ENCODE results near the gene DPP7.
A peak's percentile ranks its signal among the peaks of the same experiment; 100 is the strongest.

Gene DPP7

DNA sequence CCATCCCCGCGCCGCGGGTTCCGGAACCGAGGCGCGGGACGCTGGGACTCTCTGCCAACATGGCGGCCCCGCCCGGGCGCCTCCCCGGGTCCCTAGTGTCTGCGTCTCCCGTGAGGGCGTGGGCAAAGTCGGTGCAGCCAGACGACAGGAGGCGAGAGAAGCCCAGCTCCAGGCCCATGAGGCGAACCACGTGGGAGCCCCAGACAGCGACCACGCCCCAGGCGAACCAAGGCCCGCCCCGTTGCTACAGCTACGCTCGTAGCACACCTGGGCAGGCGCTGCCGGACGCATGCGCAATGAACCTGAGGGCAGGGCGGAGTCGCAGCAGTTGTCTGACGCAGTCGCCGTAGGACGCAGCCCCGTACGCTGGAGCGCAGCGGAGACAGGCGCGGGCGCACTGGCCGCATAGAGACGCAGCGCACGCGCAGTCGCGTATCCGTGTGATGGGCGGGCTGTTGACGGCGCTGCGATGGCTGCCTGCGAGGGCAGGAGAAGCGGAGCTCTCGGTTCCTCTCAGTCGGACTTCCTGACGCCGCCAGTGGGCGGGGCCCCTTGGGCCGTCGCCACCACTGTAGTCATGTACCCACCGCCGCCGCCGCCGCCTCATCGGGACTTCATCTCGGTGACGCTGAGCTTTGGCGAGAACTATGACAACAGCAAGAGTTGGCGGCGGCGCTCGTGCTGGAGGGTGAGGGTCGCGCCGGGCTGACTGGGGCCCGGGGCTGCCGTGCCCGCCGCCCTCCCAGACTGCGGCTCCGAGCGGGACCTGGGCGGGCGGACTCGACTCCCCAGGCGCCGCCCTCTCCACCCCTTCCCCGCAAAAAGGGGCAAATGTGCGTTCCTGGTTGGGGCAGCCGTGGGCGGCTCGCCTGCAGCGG, 27.8 kb downstream of the DPP7 start, which contains the start of gene MAN1B1:
Gene MAN1B1 (plus strand): TSS at position 455 of the 878 bp plus-strand sequence. CDS start 15 bp downstream, at position 470.
- peak; percentile 99 for DNase-seq

DNA sequence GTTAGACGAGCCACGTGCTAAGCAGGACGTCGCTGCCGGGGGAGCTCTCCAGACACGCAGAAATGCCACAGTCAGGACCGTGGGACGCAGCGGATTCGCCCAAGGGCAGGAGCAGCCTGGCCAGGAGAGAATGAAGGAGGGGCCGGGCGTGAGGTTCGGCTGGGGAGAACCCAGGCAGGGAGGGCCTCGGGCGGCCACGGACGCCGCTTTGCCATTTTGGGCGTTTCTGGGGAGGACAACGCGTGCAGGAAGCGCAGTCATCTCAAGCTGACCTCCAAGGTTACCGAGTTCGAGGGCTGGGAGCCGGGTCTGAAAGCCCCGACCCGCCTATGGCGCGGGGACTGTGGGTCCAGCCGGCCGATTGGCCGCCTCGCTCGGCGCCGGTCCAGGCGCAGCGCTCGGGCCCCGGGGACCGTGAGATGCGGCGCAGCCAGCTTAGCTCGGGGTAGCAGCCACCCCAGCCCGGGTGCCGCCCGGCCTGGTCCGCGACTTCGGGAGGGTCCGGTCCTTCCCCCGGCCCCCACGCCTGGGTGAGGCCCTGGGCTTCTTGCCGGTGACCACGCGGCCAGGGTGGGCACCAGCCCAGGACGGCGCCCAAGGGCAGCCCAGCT, 28.5 kb downstream of the DPP7 start:
- no peak for DNase-seq

DNA sequence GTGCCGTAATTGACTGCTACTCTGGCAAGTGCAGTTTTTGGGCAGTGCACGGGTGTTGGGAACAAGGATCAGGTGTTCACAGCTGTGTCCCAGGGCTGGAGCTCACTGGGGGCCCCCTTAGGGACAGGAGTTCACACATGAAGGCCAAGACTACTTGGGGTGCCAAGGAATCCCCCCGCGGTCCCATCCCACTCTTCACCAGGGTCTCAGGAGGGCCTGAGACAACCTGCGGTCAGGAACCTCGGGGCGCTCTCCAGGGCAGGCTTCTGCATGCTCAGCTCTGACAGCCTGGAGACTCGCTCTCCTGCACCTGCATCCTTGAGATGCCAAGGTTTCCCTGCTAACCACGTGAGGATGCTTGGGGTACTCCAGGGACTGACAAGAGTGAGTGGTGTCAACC, 30.0 kb downstream of the DPP7 start:
- no peak for DNase-seq

DNA sequence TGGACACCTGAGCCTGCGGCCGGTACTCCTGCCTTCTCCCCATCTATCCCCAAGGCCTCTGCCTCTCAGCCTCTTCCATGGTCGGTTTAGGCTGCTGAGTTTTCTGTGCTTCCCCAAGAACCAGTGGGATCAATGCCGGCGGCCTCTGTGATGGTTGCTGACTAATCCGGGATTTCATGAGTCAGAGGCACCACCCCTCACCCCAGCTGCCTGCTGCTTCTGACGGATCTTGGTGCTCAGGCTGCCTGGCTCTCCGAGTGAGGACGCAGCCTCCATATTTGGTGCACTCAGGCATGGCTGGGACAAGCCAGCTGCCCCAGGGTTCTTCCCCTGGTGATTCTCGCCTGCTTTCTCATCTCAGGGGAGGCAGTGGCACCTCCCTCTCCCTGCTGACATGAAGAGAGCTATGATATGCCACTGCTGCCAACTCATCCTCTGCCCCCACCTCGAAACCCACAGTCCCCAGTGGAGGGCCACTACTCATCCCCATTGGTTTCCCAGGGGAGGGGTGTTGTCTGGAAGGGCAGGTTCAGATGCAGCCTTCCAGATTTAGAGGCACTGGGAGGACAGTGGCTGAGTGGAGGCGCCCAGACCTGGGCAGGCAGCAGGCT, 31.0 kb downstream of the DPP7 start:
- no peak for DNase-seq

DNA sequence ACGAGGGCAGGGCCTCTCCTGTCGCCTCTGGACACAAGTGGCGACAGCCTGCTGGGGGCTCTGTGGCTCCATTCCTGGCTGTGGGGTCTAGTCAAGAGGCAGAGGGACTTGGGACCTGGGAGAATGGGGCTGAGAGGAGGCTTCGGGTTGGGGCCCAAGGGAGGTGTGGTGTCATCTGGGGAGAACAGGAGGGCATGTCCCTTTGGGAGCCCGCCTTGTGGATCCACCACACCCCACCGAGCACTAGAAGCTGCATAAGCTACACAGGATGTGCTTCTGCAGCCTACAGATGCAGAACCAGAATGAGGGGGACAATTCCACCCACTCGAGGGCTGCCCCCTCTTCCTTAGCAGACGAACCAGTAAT, 31.6 kb downstream of the DPP7 start:
- DNase-seq: no peak

DNA sequence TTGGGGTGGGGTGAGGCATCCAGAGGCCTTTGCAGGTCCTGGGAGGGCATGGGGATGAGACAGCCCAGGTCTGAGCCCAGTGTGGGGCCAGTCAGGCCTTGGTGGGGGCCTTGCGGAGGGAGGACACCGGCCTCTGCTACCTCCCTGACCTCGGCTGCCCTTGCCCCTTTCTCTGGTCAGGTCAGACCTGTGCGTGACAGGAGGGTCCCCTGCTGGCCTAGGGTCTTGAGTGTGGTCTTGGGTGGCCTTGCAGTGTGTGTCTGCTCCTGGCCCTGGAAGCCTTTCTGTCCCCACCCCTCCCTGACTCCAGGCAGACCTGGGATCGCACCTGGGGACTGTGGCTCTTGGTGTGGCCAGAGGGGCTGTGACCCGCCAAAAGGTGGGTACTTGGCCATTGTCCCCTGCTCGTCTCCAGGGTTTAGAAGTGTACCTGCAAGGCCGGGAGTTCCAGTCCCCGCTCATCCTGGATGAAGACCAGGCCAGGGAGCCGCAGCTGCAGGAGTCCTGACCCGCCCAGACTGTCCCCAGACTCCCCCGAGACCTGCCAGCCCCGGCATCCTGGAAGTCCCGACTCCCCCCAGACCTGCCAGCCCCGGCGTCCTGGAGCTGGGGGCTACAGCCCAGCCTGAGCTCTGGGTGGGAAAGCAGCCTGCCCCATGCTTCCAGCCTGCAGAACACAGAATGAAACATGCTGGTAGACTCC, 32.2 kb downstream of the DPP7 start:
- DNase-seq: no peak

DNA sequence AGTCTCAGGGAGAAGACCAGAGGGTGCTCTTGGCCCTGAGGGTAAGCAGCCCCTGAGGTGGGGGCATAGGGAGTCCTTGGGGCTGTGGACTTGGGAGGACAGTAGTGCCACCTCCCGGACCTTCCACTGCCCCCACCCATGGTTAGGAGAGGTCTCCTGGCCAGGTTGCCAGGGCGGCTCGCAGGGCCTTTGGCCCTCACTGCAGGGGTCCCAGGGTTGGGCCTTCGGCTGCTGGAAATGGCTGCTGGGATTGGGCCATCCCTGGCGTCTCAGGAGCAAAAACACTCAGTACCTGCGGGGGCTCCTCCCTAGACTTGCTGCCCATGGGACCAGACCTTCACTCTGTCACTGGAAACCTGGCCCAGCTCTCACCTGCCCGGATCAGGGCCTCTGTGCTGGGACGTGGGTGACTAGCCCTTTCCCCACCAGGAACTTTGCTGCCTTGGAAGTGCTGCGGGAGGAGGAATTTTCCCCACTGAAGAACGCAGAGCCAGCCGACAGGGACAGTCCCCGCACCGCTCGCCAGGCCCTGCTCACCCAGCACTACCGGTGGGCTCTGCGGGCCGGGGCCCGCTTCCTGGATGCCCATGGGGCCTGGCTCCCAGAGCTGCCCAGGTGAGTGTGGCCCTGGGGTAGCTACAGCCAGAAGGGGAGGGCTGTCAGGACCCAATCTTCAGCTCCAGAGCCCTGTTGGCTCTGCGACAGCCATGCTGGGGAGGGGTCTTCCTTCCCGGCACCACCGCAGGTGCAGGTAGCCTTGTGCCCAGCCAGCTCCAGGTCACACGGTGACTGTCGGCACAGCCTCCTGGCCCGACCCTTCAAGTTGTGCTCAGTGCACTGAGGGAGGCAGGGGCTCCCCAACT, 34.0 kb downstream of the DPP7 start:
- DNase-seq: no peak

DNA sequence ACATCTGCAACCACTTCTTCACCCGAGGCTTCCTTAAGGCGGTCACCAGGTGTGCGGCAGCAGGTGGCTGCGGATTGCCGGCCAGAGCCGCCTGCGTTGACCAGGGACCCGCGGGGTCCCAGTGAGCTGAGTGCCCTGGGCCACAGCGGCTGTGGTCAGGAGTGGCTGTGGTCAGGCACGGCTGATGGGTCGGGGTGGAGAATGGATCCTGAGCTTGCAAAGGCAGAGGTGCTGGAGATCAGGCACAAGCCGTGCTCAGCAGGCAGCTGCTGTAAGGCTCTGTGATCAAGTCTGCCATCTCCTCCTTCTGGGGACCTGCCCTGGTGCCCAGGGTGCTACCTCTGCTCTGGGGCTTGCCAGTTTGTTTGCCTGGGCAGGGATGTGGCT, 35.1 kb downstream of the DPP7 start:
- DNase-seq: no peak

DNA sequence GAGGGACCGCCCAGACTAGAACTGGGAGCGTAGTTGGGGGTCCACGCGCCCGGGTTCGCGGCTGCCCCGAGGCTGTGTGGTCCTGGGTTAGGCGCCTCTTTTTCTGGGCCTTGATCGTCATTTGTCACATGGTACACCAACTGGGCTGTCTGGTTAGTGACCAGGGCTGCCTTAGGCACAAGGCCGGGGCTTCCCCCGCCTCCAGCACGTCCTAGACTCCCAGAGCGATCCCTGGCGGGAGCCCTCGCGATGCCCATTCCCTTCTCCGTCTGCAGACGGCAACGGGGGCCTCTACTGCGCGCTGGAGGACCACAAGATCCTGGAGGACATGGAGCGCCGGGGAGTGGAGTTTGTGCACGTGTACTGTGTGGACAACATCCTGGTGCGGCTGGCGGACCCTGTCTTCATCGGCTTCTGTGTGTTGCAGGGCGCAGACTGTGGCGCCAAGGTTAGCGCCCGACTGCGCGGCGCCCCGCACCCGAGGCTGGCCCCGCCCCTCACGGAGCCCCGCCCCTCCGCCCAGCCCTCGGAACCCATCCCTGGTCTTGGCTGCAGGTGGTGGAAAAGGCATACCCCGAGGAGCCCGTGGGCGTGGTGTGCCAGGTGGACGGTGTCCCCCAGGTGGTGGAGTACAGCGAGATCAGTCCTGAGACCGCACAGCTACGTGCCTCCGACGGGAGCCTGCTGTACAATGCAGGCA, 35.7 kb downstream of the DPP7 start:
- DNase-seq: no peak

DNA sequence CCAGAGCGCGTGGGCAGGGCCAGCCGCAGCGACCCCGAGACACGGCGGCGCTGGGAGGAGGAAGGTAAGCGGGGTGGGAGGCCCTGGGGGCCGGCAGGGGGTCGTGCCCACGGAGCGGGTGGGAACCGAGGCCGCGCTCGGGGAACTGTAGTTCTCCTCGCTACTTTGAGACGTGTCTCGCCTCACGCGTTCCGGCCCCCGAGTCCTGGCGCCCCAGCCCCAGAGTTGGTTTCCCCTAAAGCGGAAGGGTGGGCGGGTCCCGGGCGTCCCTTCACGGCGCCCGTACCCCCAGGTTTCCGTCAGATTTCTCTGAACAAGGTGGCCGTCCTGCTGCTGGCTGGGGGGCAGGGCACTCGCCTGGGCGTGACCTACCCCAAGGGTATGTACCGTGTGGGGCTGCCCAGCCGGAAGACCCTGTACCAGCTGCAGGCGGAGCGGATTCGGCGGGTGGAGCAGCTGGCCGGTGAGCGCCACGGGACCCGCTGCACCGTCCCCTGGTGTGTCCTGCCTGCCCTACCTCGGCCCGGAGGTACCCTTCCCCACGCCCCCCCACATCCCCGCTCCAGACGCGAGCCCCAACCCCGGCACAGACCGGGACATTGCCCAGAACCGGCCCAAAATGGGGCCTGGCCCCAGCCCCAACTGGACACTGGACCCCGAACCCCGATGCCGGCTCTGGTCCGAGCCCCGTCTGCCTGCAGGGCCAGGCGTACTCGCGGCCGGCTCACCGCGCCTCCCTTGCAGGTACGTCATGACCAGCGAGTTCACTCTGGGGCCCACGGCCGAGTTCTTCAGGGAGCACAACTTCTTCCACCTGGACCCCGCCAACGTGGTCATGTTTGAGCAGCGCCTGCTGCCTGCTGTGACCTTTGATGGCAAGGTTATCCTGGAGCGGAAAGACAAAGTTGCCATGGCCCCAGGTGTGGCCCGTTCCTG, 36.5 kb downstream of the DPP7 start:
- no peak for DNase-seq

DNA sequence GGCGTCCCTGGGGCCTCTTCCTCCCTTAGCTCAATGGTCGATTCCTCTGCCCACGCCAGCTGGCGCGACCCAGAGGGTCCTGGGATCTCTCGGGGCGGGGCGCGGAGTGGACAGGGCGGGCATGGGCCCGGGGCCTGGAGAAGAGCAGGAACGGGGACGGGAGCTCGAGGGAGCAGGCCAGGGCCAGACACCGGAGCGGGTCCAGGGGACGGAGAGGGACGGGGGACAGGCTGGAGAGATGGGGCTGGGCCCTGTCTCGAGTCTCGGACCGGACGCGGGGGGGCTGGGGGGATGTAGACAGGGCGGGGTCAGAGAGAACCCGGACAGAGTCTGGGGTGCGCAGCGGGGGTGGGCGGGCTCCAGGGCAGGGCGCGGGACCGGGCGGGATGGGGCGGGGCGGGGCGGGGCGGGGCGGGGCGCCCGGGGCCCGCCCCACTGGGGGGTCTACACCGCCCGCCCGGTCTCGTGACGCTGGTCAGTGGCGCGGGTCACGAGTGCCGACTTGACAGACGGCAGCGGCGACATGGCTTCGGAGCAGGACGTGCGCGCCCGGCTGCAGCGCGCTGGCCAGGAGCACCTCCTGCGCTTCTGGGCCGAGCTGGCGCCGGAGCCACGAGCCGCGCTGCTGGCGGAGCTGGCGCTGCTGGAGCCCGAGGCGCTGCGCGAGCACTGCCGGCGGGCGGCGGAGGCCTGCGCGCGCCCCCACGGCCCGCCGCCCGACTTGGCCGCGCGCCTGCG, 37.4 kb downstream of the DPP7 start, which contains the start of gene UAP1L1:
Gene UAP1L1 (plus strand): TSS at position 508 of the 738 bp plus-strand sequence. CDS start 16 bp downstream, at position 524.
- peak; percentile 38 for DNase-seq

DNA sequence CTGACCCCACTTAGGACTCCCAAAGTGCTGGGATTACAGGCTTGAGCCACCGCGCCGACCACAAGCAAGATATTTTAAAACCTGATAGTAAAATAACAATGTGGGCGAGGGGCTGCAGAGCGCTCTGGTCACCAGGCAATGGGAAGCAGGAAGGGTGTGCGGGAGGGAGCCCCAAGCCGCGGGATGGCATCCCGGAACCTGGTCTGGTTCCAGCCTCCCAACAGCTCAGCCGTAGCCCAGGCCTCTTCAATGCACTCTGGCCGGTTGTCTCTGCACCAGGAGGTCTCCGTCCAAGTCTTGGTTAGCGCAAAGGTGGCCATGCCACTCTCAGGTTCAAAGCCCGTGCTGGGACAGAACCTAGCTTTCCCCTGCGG, 37.9 kb downstream of the DPP7 start:
- DNase-seq: no peak

DNA sequence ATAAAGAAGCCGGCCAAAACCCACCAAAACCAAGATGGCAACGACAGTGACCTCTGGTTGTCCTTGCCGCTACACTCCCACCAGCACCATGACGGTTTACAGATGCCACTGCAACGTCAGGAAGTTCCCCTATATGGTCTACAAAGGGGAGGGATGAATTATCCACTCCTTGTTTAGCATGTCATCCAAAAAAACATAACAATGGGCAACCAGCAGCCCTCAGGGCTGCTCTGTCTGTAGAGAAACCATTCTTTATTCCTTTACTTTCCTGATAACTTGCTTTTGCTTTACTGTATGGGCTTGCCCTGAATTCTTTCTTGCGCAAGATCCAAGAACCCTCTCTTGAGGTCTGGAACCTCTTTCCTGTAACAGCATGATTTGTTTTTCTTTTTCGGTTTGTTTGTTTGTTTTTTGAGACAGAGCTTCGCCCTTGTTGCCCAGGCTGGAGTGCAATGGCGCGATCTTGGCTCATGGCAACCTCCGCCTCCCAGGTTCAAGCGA, 39.2 kb downstream of the DPP7 start:
- DNase-seq: no peak

DNA sequence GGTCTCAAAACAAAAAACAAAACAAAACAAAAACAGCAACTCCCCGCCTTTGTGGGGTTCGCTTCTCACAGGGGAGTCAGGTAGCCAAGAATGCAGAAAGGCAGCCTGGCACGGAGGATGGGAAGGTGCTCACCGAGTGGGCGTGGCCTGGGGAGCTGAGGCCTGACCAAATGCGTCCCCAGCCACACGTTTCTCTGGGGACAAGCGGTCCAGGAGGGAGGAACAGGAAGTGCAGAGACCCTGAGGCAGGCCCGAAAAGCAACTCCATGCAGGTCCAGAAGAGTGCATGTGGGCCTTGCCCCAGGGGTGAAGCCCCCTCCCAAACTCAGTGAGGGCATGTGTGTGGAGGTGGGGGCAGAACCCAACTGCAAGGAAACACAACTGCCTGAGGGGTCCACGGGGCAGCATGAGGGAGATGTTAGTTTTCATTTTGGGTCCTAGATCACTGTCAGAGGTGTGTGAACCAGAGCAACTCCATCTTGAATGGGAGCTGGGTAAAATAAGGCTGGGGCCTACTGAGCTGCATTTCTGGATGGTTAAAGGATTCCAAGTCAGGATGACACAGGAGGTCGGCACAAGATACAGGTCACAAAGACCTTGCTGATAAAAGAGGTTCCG, 39.8 kb downstream of the DPP7 start:
- DNase-seq: no peak

DNA sequence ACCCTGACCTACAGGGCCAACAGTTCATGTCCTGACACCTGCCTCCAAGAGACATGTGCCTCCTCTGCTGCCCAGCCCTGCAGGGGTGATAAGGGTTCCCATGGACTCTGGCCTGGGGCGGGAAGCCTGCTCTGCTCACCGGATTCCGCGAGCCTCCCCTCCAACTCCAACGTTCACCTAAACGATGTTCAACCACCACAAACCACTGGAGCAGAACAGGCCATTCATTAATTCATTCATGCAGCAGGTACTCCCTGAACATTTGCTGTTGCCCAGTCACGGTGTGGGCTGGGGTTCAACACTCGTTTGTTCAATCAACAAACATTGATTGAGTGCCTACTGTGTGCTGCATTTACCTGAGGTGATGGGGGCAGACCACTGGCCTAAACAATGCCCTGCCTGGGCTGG, 40.5 kb downstream of the DPP7 start:
- DNase-seq: no peak

DNA sequence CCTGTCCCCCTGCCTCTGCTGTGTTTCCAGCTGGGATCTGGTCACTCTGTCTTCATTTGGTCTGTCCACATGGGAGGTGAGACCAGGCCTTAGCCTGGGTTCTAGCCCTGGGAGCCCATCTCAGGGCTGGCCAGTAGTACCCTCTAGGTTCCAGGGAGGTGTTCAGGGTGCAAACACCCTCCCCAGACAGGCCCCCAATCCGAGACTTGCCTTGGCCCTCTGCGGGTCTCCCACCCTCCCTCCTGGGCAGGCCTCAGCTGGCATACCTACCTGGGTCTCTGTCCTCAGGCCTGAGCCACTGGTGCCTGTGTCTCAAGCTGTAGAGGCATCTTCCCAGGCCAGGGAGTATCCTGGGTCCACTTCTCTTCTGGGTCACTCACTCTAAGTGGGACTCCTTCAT, 43.3 kb downstream of the DPP7 start:
- DNase-seq: no peak

DNA sequence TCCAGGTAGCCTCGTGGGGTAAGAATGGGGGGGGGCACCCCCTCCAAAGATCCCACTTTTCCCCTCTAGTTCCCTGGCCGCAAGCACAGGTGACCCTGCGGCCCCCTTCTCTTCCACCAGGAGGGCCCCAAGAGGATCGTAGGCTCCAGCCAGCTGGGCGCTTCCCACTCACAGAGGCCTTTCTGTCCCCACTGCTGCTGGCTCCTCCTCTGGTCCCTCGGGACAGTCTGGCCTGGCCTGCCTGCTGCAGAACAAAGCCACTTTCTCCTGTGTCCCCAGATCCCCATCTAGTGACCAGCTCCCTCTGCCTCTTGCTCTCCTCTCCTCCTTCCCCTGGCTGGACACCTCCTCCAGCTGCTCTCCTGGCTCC, 43.6 kb downstream of the DPP7 start:
- no peak for DNase-seq

DNA sequence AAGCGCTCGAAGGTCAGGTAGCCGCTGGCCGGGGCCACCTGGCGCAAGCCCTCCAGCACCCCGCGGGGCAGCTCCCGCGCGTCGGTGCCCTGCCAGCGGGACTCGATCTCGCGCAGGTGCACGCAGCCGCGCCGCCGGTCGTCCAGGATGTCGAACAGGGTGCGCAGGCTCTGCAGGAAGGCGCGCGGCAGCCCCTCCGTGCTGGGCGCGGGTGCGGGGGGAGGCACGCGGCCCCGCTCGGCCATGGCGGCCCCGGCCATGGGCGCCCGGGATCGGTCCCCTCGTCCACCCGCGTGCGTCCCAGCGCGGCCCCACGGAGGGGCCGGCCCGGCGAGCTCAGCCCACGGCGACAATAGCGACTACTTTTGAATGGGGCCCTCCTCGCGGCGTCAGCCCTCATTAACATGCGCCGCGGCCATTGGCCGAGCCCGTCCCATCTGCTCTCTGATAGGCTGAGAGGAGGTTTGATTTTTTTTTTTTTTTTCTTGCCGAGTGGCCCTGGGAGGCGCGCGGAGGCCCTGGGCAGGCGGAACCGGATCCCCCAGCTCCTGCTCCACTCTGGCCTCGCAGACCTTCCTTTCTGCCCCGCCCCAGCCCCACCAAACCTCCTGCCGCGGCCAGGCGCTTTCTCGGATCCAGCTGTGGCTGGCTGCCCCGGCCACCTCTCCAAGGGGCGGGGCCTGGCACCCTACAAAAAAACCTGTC, 44.2 kb downstream of the DPP7 start, which contains the start of gene SAPCD2:
Gene SAPCD2 (minus strand): TSS at position 357 of the 705 bp plus-strand sequence. CDS start 97 bp downstream, at position 260.
- DNase-seq: peak; percentile 79
